Neural cell (in vitro differentiated cells): Measurements from ENCODE around the gene ITLN2. TPM values are rescaled to one million over a fixed set of nuclear protein-coding genes. Genes with fewer than 3 reads are reported as not detected.
"Not testable (repeated sequence)": the region's sequence is repeated elsewhere in the genome, so short reads cannot be mapped to it uniquely, and the experiment has no call there.

Experiments
- H2AFZ ChIP-seq: fragments of 200-600, 300-800 bp; sonication (generic), shearing (Covaris generic); 2 replicates; pipeline ENCODE4 v1.6.0; 2014; ENCODE audit warnings: low read depth, mild to moderate bottlenecking, antibody characterized with exemption, low read length, moderate library complexity
- H3F3A ChIP-seq: fragments of 200-600 bp; shearing (Covaris generic); 2 replicates; pipeline ENCODE4 v1.6.1; 2016; ENCODE audit warnings: mild to moderate bottlenecking, moderate library complexity, mixed read lengths, antibody characterized with exemption, low read length; ENCODE audit not compliant: insufficient read depth, poor library complexity, severe bottlenecking
- H3K27ac ChIP-seq: fragments of 200-600, 300-800 bp; sonication (generic), shearing (Covaris generic); 2 replicates; pipeline ENCODE4 v1.5.1; 2014; ENCODE audit warnings: mild to moderate bottlenecking, low read length, moderate library complexity
- H3K27me3 ChIP-seq: fragments of 300-800, 200-600 bp; sonication (generic), shearing (Covaris generic); 2 replicates; pipeline ENCODE4 v1.6.0; 2014; ENCODE audit warnings: mild to moderate bottlenecking, low read depth, low read length, moderate library complexity; ENCODE audit not compliant: insufficient read depth
- H3K36me3 ChIP-seq: fragments of 300-800, 200-600 bp; sonication (generic), shearing (Covaris generic); 2 replicates; pipeline ENCODE4 v1.5.1; 2014; ENCODE audit warnings: mild to moderate bottlenecking, antibody characterized with exemption, low read length, moderate library complexity; ENCODE audit not compliant: insufficient read depth
- H3K4me2 ChIP-seq: fragments of 300-800, 200-600 bp; sonication (generic), shearing (Covaris generic); 2 replicates; pipeline ENCODE4 v1.6.0; 2014; ENCODE audit warnings: mild to moderate bottlenecking, low read length
- H3K4me3 ChIP-seq: fragments of 300-800, 200-600 bp; sonication (generic), shearing (Covaris generic); 2 replicates; pipeline ENCODE4 v1.5.1; 2014; ENCODE audit warnings: mild to moderate bottlenecking, low read length, moderate library complexity
- H3K79me2 ChIP-seq: fragments of 200-600 bp; shearing (Covaris generic); replicated peaks from 2 replicates; pipeline ENCODE4 v1.6.0; 2014; ENCODE audit warnings: mild to moderate bottlenecking, low read length, moderate library complexity; ENCODE audit not compliant: insufficient read depth
- H3K9ac ChIP-seq: fragments of 300-800, 200-600 bp; sonication (generic), shearing (Covaris generic); 2 replicates; pipeline ENCODE4 v1.6.1; 2016; ENCODE audit warnings: mild to moderate bottlenecking, low read length, mixed read lengths
- H3K9me2 ChIP-seq: fragments of 200-600 bp; shearing (Covaris generic); 2 replicates; pipeline ENCODE4 v1.6.1; 2016; ENCODE audit warnings: mild to moderate bottlenecking, low read length, mixed read lengths; ENCODE audit not compliant: insufficient read depth
- H3K9me3 ChIP-seq: fragments of 200-600, 300-800 bp; sonication (generic), shearing (Covaris generic); 2 replicates; pipeline ENCODE4 v1.6.1; 2016; ENCODE audit warnings: mild to moderate bottlenecking, mixed run types, low read length, moderate library complexity, mixed read lengths
- H4K20me1 ChIP-seq: fragments of 200-600 bp; shearing (Covaris generic); 2 replicates; pipeline ENCODE4 v1.6.1; 2016; ENCODE audit warnings: mild to moderate bottlenecking, mixed run types; ENCODE audit not compliant: insufficient read depth
- EP300 ChIP-seq: fragments of 450-650 bp; conservative IDR thresholded peaks from 2 replicates; pipeline ENCODE4 v1.6.1; 2014; ENCODE audit warnings: antibody characterized with exemption, mild to moderate bottlenecking, moderate library complexity; ENCODE audit not compliant: poor library complexity, severe bottlenecking
- EZH2 ChIP-seq: fragments of 200-600, 300-800 bp; shearing (Covaris generic), sonication (generic); IDR thresholded peaks from 2 replicates; pipeline ENCODE4 v1.6.1; 2014; ENCODE audit warnings: antibody characterized with exemption, low read length, borderline replicate concordance, mild to moderate bottlenecking; ENCODE audit not compliant: insufficient read depth, poor library complexity, severe bottlenecking
- MXI1 ChIP-seq: fragments of 450-650 bp; conservative IDR thresholded peaks from 2 replicates; pipeline ENCODE4 v1.6.1; 2014; ENCODE audit warnings: antibody characterized with exemption, mild to moderate bottlenecking; ENCODE audit not compliant: poor library complexity, severe bottlenecking
- POLR2AphosphoS5 ChIP-seq: IDR thresholded peaks from 2 replicates; pipeline ENCODE4 v1.6.1; 2012
- RAD21 ChIP-seq: fragments of 450-650 bp; conservative IDR thresholded peaks from 2 replicates; pipeline ENCODE4 v1.6.1; 2014; ENCODE audit warnings: antibody characterized with exemption, mild to moderate bottlenecking, moderate library complexity
- SMC3 ChIP-seq: fragments of 450-650 bp; conservative IDR thresholded peaks from 2 replicates; pipeline ENCODE4 v1.6.1; 2014; ENCODE audit warnings: antibody characterized with exemption, mild to moderate bottlenecking, moderate library complexity; ENCODE audit not compliant: poor library complexity
- TAF1 ChIP-seq: IDR thresholded peaks from 2 replicates; pipeline ENCODE4 v1.6.1; 2012; ENCODE audit warnings: low read depth
- polyA plus RNA-seq: library from polyadenylated mRNA; depleted of rRNA; stranded (reverse); fragments of >200 nt; gene quantifications from 2 replicates; pipeline ENCODE4 v1.2.3, GENCODE V29; 2014
- TF ChIP-seq, protein P1 (sequence below): fragments of 450-650 bp; IDR thresholded peaks from 2 replicates; pipeline ENCODE4 v1.5.1; 2014; ENCODE audit warnings: antibody characterized with exemption, mild to moderate bottlenecking, moderate library complexity; ENCODE audit not compliant: poor library complexity, severe bottlenecking
- TF ChIP-seq, protein P2 (sequence below): IDR thresholded peaks from 2 replicates; pipeline ENCODE4 v1.6.1; 2012; ENCODE audit warnings: borderline replicate concordance

Gene ITLN2
- polyA plus RNA-seq, 1 donor from 2014 or later: not detected

DNA sequence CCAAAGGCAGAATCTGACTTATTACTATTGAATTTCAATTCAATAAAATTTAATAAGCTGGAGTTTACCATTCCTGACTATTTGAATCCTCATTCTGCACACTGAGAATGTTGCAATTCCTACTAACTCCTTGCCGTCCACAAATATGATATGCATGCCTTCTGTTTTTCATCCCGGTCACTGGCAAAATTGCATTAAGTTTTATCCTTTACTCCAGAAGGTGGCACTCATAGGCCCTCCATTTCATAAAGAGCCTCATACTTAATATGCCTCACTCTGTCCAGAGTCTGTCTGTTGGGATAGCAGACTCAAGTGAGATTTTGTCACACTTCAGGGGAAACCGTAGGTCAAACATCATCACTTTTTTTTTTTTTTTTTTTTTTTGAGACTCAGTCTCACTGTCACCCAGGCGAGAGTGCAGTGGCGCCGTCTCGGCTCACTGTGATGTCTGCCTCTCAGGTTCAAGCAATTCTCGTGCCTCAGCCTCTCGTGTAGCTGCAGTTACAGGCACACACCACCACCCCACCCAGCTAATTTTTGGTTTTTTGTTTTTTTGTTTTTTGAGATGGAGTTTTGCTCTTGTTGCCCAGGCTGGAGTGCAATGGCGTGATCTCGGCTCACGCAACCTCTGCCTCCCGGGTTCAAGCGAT, 39.1 kb upstream of the ITLN2 start:
- H4K20me1 ChIP-seq: no peaks in the 10 kb centered on the region
- no peak overlapping the region for H2AFZ ChIP-seq
- H3K9me2 ChIP-seq: no peaks in the 10 kb centered on the region
- no peaks in the 10 kb centered on the region for H3K36me3 ChIP-seq
- no peaks in the 10 kb centered on the region for H3K9me3 ChIP-seq
- TF ChIP-seq EZH2 (no peak), SMC3 (peak; percentile 51)
- TF ChIP-seq, protein P1, sequence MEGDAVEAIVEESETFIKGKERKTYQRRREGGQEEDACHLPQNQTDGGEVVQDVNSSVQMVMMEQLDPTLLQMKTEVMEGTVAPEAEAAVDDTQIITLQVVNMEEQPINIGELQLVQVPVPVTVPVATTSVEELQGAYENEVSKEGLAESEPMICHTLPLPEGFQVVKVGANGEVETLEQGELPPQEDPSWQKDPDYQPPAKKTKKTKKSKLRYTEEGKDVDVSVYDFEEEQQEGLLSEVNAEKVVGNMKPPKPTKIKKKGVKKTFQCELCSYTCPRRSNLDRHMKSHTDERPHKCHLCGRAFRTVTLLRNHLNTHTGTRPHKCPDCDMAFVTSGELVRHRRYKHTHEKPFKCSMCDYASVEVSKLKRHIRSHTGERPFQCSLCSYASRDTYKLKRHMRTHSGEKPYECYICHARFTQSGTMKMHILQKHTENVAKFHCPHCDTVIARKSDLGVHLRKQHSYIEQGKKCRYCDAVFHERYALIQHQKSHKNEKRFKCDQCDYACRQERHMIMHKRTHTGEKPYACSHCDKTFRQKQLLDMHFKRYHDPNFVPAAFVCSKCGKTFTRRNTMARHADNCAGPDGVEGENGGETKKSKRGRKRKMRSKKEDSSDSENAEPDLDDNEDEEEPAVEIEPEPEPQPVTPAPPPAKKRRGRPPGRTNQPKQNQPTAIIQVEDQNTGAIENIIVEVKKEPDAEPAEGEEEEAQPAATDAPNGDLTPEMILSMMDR: peak; percentile 50
- no peak overlapping the region for H3K4me3 ChIP-seq
- H3K79me2 ChIP-seq: no peaks in the 10 kb centered on the region
- no peaks in the 10 kb centered on the region for H3F3A ChIP-seq
- H3K27me3 ChIP-seq: no peaks in the 10 kb centered on the region
- no peak overlapping the region for H3K27ac ChIP-seq
- no peak overlapping the region for H3K4me2 ChIP-seq
- no peak overlapping the region for H3K9ac ChIP-seq

DNA sequence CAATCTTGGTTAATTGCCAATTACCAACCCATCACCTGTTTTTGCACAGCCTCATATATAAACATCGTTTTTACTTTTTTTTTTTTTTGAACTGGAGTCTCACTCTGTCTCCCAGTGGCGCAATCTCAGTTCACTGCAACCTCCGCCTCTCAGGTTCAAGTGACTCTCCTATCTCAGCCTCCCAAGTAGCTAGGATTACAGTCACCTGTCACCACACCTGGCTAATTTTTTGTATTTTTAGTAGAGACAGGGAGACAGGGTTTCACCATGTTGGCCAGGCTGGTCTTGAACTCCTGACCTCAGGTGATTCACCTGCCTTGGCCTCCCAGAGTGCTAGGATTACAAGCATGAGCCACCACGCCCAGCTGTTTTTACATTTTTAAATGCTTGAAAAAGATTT, 37.4 kb upstream of the ITLN2 start:
- H3K36me3 ChIP-seq, H3F3A ChIP-seq, H3K9me3 ChIP-seq, H3K4me2 ChIP-seq, H3K27me3 ChIP-seq, H3K9ac ChIP-seq, H3K27ac ChIP-seq, H2AFZ ChIP-seq, H3K4me3 ChIP-seq, H3K9me2 ChIP-seq, H4K20me1 ChIP-seq, H3K79me2 ChIP-seq: not testable (repeated sequence)

GRCh38 chr1:160987359-160988050, 32.9 kb upstream of the ITLN2 start:
- peaks cover 4% of the 10 kb centered on the region for H3K27me3 ChIP-seq
- no peaks in the 10 kb centered on the region for H3F3A ChIP-seq
- no peaks in the 10 kb centered on the region for H4K20me1 ChIP-seq
- H3K9ac ChIP-seq: no peak overlapping the region
- no peaks in the 10 kb centered on the region for H3K79me2 ChIP-seq
- no peak overlapping the region for H3K4me2 ChIP-seq
- H3K9me2 ChIP-seq: no peaks in the 10 kb centered on the region
- H3K4me3 ChIP-seq: no peak overlapping the region
- TF ChIP-seq SMC3: no peak
- no peak for TF ChIP-seq TAF1
- TF ChIP-seq, protein P2, sequence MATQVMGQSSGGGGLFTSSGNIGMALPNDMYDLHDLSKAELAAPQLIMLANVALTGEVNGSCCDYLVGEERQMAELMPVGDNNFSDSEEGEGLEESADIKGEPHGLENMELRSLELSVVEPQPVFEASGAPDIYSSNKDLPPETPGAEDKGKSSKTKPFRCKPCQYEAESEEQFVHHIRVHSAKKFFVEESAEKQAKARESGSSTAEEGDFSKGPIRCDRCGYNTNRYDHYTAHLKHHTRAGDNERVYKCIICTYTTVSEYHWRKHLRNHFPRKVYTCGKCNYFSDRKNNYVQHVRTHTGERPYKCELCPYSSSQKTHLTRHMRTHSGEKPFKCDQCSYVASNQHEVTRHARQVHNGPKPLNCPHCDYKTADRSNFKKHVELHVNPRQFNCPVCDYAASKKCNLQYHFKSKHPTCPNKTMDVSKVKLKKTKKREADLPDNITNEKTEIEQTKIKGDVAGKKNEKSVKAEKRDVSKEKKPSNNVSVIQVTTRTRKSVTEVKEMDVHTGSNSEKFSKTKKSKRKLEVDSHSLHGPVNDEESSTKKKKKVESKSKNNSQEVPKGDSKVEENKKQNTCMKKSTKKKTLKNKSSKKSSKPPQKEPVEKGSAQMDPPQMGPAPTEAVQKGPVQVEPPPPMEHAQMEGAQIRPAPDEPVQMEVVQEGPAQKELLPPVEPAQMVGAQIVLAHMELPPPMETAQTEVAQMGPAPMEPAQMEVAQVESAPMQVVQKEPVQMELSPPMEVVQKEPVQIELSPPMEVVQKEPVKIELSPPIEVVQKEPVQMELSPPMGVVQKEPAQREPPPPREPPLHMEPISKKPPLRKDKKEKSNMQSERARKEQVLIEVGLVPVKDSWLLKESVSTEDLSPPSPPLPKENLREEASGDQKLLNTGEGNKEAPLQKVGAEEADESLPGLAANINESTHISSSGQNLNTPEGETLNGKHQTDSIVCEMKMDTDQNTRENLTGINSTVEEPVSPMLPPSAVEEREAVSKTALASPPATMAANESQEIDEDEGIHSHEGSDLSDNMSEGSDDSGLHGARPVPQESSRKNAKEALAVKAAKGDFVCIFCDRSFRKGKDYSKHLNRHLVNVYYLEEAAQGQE: no peak
- TF ChIP-seq RAD21: no peak
- no peak for TF ChIP-seq EP300
- TF ChIP-seq MXI1: no peak
- TF ChIP-seq, protein P1: no peak
- TF ChIP-seq EZH2: no peak
- no peak for TF ChIP-seq POLR2AphosphoS5
- H2AFZ ChIP-seq: no peak overlapping the region
- H3K27ac ChIP-seq: no peak overlapping the region
- H3K9me3 ChIP-seq: no peaks in the 10 kb centered on the region
- no peaks in the 10 kb centered on the region for H3K36me3 ChIP-seq
